ENCODE results near the gene LONP1. TPM values are rescaled to one million over a fixed set of nuclear protein-coding genes. Genes with fewer than 3 reads are reported as not detected.
A peak's percentile ranks its signal among the peaks of the same experiment; 100 is the strongest.
"Not testable (repeated sequence)": the region's sequence is repeated elsewhere in the genome, so short reads cannot be mapped to it uniquely, and the experiment has no call there.

LONP1 gene
- total RNA-seq, 1 donor from 2014 or later: 98.5 TPM

DNA sequence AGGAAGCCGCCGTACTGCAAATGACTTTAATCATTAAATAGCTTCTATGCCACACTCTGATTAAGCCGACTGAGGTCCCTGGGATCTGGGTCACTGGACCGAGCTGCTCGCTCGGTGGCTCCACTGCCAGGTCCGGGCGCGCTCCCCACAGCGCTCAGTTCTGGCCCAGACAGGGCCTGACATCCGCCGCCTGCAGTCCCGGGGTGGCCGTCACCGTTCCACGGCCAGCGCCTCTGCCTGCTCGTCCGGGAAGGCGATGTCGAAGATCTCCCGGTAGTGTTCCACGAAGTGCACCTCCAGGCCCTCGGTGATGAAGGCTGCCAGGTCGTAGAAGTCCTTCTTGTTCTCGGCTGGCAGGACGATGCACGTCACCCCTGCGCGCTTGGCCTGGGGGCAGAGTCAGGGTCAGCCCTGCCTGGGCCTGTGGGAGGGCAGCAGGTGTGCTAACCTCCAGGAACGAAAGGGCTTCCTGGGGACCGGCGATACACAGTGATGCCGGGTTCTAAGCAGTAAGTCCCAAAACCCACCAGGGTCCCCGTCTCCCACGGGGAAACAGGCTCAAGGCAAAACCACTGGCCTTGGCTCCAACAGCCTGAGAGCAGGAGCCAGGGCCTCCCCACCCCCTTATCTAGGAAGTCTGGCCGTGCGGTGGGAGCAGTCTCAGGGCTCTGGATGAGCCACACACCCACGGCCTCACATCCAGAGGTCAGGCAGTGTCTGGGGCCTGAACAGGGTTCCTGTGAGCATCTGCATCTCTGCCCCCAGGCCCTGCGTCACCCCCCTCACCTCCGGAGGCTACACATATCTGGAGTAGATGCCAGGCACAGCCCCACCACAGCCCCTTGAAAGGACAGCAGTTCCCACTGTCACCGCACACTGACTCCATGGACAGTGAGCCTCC is 27.9 kb downstream of the LONP1 start:
- Mint-ChIP-seq H3K27me3 (ENCODE audit: unreplicated experiment) (peaks cover 15% of the 10 kb centered on the region), H3K36me3 (ENCODE audit: unreplicated experiment) (no peaks in the 10 kb centered on the region), H3K4me1 (ENCODE audit: low read depth, unreplicated experiment) (no peaks in the 10 kb centered on the region), H3K9me3 (ENCODE audit: unreplicated experiment) (peaks cover 16% of the 10 kb centered on the region), H3K27ac (ENCODE audit: unreplicated experiment) (peak overlapping the region; percentile 75), H3K4me3 (ENCODE audit: unreplicated experiment) (peak overlapping the region; percentile 81)
- no peak for DNase-seq
- TF ChIP-seq, protein P1, sequence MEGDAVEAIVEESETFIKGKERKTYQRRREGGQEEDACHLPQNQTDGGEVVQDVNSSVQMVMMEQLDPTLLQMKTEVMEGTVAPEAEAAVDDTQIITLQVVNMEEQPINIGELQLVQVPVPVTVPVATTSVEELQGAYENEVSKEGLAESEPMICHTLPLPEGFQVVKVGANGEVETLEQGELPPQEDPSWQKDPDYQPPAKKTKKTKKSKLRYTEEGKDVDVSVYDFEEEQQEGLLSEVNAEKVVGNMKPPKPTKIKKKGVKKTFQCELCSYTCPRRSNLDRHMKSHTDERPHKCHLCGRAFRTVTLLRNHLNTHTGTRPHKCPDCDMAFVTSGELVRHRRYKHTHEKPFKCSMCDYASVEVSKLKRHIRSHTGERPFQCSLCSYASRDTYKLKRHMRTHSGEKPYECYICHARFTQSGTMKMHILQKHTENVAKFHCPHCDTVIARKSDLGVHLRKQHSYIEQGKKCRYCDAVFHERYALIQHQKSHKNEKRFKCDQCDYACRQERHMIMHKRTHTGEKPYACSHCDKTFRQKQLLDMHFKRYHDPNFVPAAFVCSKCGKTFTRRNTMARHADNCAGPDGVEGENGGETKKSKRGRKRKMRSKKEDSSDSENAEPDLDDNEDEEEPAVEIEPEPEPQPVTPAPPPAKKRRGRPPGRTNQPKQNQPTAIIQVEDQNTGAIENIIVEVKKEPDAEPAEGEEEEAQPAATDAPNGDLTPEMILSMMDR (IDR thresholded peaks at IDR 0.05; ENCODE audit: partially characterized antibody, unreplicated experiment): no peak

DNA sequence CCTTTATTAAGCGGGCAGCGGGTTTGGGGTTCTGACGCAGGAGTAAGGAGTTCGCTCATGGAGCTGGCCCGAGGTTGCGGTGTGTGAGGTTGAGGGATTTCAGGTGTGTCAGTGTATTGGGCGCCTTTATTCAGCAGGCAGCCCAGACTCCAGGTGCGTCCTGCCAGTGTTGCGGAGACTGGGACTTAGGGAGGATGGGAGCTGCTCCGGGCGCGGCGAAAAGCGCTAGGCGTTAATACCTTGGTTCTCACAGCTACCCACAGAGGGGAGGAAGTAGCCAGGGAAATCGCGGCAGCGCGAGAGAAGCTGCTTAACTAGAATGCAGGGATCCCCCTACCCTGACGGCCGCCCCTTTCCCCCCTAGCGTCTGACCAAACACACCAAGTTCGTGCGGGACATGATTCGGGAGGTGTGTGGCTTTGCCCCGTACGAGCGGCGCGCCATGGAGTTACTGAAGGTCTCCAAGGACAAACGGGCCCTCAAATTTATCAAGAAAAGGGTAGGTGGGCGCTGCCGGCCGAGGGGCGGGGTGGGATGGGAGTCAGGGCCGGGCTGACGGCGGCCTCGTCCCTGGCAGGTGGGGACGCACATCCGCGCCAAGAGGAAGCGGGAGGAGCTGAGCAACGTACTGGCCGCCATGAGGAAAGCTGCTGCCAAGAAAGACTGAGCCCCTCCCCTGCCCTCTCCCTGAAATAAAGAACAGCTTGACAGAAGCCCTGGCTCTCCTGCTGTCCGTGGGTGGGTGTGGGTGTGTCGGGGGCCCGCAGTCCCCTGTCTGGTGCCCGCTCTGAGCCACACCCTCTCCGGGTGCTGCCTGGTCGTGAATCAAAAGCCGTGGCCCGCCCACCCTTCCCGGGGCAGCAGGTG is 28.8 kb downstream of the LONP1 start:
- Mint-ChIP-seq H3K27ac (ENCODE audit: unreplicated experiment) (peak overlapping the region; percentile 93), H3K4me3 (ENCODE audit: unreplicated experiment) (peak overlapping the region; percentile 96), H3K4me1 (ENCODE audit: low read depth, unreplicated experiment) (no peaks in the 10 kb centered on the region), H3K9me3 (ENCODE audit: unreplicated experiment) (peaks cover 16% of the 10 kb centered on the region), H3K27me3 (ENCODE audit: unreplicated experiment) (peaks cover 15% of the 10 kb centered on the region), H3K36me3 (ENCODE audit: unreplicated experiment) (no peaks in the 10 kb centered on the region)
- DNase-seq: no peak
- TF ChIP-seq, protein P1 (IDR thresholded peaks at IDR 0.05; ENCODE audit: partially characterized antibody, unreplicated experiment): no peak

DNA sequence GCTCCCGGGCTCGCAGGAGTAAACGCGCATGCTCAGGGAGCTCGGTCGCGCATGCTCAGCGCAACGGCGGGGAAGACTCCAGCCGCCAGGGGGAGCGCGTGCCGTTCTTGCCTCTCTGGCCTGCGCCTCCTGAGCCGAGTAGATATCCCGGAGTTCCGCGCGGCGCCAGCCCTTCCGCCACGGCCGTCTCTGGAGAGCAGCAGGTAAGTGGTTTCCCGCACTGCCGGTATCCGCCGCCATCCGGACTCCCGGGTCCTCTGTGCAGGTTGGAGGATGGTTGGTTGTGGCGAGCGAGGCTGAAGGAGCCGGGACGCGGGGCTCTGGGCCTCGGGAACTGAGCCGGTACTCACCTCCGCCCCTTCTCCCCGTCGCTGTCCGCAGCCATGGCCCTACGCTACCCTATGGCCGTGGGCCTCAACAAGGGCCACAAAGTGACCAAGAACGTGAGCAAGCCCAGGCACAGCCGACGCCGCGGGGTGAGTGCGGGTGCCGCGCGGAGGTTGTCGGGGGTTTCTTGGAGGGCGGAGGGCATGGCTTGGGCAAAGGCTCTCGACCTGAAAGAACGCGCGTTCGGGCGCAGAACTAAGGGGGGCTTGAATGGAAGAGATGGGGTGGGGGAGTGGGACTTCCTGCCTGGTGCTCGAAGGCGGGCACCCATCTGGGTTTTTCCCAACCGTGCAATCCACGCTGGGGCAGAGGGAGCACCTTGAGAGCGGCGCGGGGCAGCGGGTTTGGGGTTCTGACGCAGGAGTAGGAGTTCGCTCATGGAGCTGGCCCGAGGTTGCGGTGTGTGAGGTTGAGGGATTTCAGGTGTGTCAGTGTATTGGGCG is 29.6 kb downstream of the LONP1 start, which contains the start of gene RPL36:
Gene RPL36, plus strand, starts transcription at position 171 of the 830 bp plus-strand sequence. Its CDS starts 213 bp downstream, at position 384.
- no peaks in the 10 kb centered on the region for H3K4me1 Mint-ChIP-seq (ENCODE audit: low read depth, unreplicated experiment)
- peak within 1 kb of the TSS; percentile 96 for H3K4me3 Mint-ChIP-seq (ENCODE audit: unreplicated experiment)
- H3K27ac Mint-ChIP-seq (ENCODE audit: unreplicated experiment): peak within 1 kb of the TSS; percentile 93
- H3K36me3 Mint-ChIP-seq (ENCODE audit: unreplicated experiment): no peaks in the 10 kb centered on the region
- H3K9me3 Mint-ChIP-seq (ENCODE audit: unreplicated experiment): peaks cover 18% of the 10 kb centered on the region
- TF ChIP-seq, protein P1 (IDR thresholded peaks at IDR 0.05; ENCODE audit: partially characterized antibody, unreplicated experiment): peak; percentile 93
- H3K27me3 Mint-ChIP-seq (ENCODE audit: unreplicated experiment): peaks cover 18% of the 10 kb centered on the region
- DNase-seq: peak; percentile 99

DNA sequence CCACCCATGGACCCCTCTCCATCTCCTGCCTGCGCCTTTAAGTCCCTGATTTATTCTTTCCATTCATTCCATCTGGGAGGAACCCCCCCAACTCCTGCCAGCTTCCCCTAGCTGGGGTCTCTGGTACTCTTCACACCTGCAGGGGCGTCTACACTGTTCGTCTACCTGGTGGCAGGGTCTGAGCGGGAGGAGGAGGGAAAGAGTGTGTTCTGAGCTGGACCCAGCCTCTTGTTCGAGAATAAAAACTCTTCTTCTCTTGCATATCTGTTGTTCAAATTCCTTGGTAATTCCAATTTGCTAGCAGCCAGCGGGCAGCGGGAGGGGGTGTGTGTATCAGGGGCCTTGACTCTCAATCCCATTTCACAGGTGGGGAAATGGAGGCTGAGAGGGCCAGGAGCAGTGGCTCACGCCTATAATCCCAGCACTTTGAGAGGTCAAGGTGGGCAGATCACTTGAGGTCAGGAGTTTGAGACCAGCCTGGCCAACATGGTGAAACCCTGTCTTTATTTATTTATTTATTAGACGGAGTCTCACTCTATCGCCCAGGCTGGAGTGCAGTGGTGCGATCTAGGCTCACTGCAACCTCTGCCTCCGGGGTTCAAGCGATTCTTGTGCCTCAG is 31.6 kb downstream of the LONP1 start:
- H3K4me1 Mint-ChIP-seq (ENCODE audit: low read depth, unreplicated experiment); H3K36me3 Mint-ChIP-seq (ENCODE audit: unreplicated experiment); DNase-seq; H3K27ac Mint-ChIP-seq (ENCODE audit: unreplicated experiment): not testable (repeated sequence)
- peak overlapping the region; percentile 49 for H3K4me3 Mint-ChIP-seq (ENCODE audit: unreplicated experiment)
- H3K27me3 Mint-ChIP-seq (ENCODE audit: unreplicated experiment): peaks cover 18% of the 10 kb centered on the region
- H3K9me3 Mint-ChIP-seq (ENCODE audit: unreplicated experiment): peaks cover 20% of the 10 kb centered on the region
